H9 (cell line): Measurements from ENCODE around the gene MBP. TPM values are rescaled to one million over a fixed set of nuclear protein-coding genes. Genes with fewer than 3 reads are reported as not detected.

Experiments
- DNase-seq: peaks from one replicate; pipeline ENCODE4 v3.0.0-alpha.2; 2017
- H2AFZ ChIP-seq: one replicate; pipeline ENCODE4 v1.6.1; 2013; ENCODE audit warnings: mild to moderate bottlenecking, low read length, control low read depth, moderate library complexity
- H2AK5ac ChIP-seq: 2 replicates; pipeline ENCODE4 v1.6.1; 2013; ENCODE audit warnings: low read length, control low read depth, mixed read lengths; ENCODE audit not compliant: insufficient read length
- H2BK120ac ChIP-seq: one replicate; pipeline ENCODE4 v1.6.1; 2013; ENCODE audit warnings: low read depth, mild to moderate bottlenecking, low read length, control low read depth, inconsistent platforms; ENCODE audit not compliant: poor library complexity, severe bottlenecking
- H2BK12ac ChIP-seq: 2 replicates; pipeline ENCODE4 v1.6.1; 2013; ENCODE audit warnings: low read length, control low read depth, mixed read lengths, low read depth; ENCODE audit not compliant: insufficient read length
- H2BK15ac ChIP-seq: 2 replicates; pipeline ENCODE4 v1.6.1; 2013; ENCODE audit warnings: low read depth, low read length, control low read depth
- H2BK20ac ChIP-seq: one replicate; pipeline ENCODE4 v1.6.1; 2013; ENCODE audit warnings: low read depth, mild to moderate bottlenecking, low read length, control low read depth, inconsistent platforms; ENCODE audit not compliant: poor library complexity, severe bottlenecking
- H2BK5ac ChIP-seq: 2 replicates; pipeline ENCODE4 v1.6.1; 2013; ENCODE audit warnings: low read length, control low read depth, mixed read lengths; ENCODE audit not compliant: insufficient read length
- H3K14ac ChIP-seq: 2 replicates; pipeline ENCODE4 v1.6.1; 2013; ENCODE audit warnings: low read length, control low read depth; ENCODE audit not compliant: insufficient read depth
- H3K18ac ChIP-seq: 2 replicates; pipeline ENCODE4 v1.6.1; 2013; ENCODE audit warnings: low read depth, mild to moderate bottlenecking, mixed read lengths, low read length, control low read depth; ENCODE audit not compliant: insufficient read length
- H3K23ac ChIP-seq: 2 replicates; pipeline ENCODE4 v1.6.1; 2013; ENCODE audit warnings: low read length, control low read depth, mixed read lengths, low read depth; ENCODE audit not compliant: insufficient read length
- H3K23me2 ChIP-seq: 2 replicates; pipeline ENCODE4 v1.6.1; 2013; ENCODE audit warnings: low read depth, mild to moderate bottlenecking, mixed read lengths, low read length, control low read depth; ENCODE audit not compliant: insufficient read length, poor library complexity, severe bottlenecking
- H3K27ac ChIP-seq: 2 replicates; pipeline ENCODE4 v1.5.1; 2013; ENCODE audit warnings: low read length, control low read depth, mixed read lengths, low read depth; ENCODE audit not compliant: insufficient read length
- H3K27me3 ChIP-seq: 2 replicates; pipeline ENCODE4 v1.6.1; 2013; ENCODE audit warnings: low read length, control low read depth, inconsistent platforms; ENCODE audit not compliant: insufficient read depth
- H3K4ac ChIP-seq: 2 replicates; pipeline ENCODE4 v1.6.1; 2013; ENCODE audit warnings: low read depth, mild to moderate bottlenecking, control low read depth, inconsistent platforms, low read length, moderate library complexity
- H3K4me1 ChIP-seq: 2 replicates; pipeline ENCODE4 v1.6.1; 2013; ENCODE audit warnings: low read length, control low read depth, inconsistent platforms; ENCODE audit not compliant: insufficient read depth
- H3K4me2 ChIP-seq: 2 replicates; pipeline ENCODE4 v1.6.1; 2013; ENCODE audit warnings: low read length, control low read depth, mixed read lengths; ENCODE audit not compliant: insufficient read length, insufficient read depth
- H3K56ac ChIP-seq: 2 replicates; pipeline ENCODE4 v1.6.1; 2013; ENCODE audit warnings: low read depth, mild to moderate bottlenecking, mixed read lengths, low read length, control low read depth; ENCODE audit not compliant: insufficient read length
- H3K79me1 ChIP-seq: 2 replicates; pipeline ENCODE4 v1.6.1; 2013; ENCODE audit warnings: low read depth, mild to moderate bottlenecking, moderate library complexity, low read length, control low read depth, inconsistent platforms; ENCODE audit not compliant: insufficient read depth, poor library complexity, severe bottlenecking
- H3K79me2 ChIP-seq: 2 replicates; pipeline ENCODE4 v1.6.1; 2013; ENCODE audit warnings: low read length, control low read depth, inconsistent platforms; ENCODE audit not compliant: insufficient read depth
- H3K9ac ChIP-seq: 2 replicates; pipeline ENCODE4 v1.6.1; 2013; ENCODE audit warnings: low read length, control low read depth, mixed read lengths; ENCODE audit not compliant: insufficient read length; ENCODE audit errors: extremely low read depth
- H3K9me3 ChIP-seq: one replicate; pipeline ENCODE4 v1.6.1; 2013; ENCODE audit warnings: low read depth, low read length, inconsistent platforms; ENCODE audit not compliant: control insufficient read depth
- H3T11ph ChIP-seq: one replicate; pipeline ENCODE4 v1.6.1; 2013; ENCODE audit warnings: mild to moderate bottlenecking, low read length, control low read depth, inconsistent platforms
- H4K20me1 ChIP-seq: one replicate; pipeline ENCODE4 v1.6.1; 2013; ENCODE audit not compliant: control insufficient read depth, insufficient read length, insufficient read depth
- H4K5ac ChIP-seq: 2 replicates; pipeline ENCODE4 v1.6.1; 2013; ENCODE audit warnings: low read depth, mild to moderate bottlenecking, mixed read lengths, low read length, control low read depth; ENCODE audit not compliant: insufficient read length
- H4K8ac ChIP-seq: replicated peaks from 2 replicates; pipeline ENCODE4 v1.6.1; 2013; ENCODE audit warnings: low read length, control low read depth, mixed read lengths, low read depth; ENCODE audit not compliant: insufficient read length
- H4K91ac ChIP-seq: 2 replicates; pipeline ENCODE4 v1.6.1; 2013; ENCODE audit warnings: low read depth, mild to moderate bottlenecking, moderate library complexity, mixed read lengths, low read length, control low read depth; ENCODE audit not compliant: insufficient read length
- H3K27ac Mint-ChIP-seq, 3 experiments: 2 replicates in 2 of 3; 3 replicates in 1 of 3; pipeline ENCODE4 v1.8.0; 2020 to 2021; ENCODE audit warnings: mixed read lengths in 3 of 3, mild to moderate bottlenecking in 1 of 3, moderate library complexity in 1 of 3
- H3K27me3 Mint-ChIP-seq: 2 replicates; pipeline ENCODE4 v1.8.0; 2021; ENCODE audit warnings: low read depth, mild to moderate bottlenecking, moderate library complexity, mixed read lengths
- H3K36me3 Mint-ChIP-seq, 3 experiments: 2 replicates in 2 of 3; 3 replicates in 1 of 3; pipeline ENCODE4 v1.8.0; 2020 to 2021; ENCODE audit warnings: low read depth in 3 of 3, mixed read lengths in 3 of 3; ENCODE audit not compliant: insufficient read depth in 1 of 3
- H3K4me1 Mint-ChIP-seq, 2 experiments: 2 replicates each; pipeline ENCODE4 v1.8.0; 2020; ENCODE audit warnings: mixed read lengths in 2 of 2
- H3K4me3 Mint-ChIP-seq, 2 experiments: 2 replicates in 1 of 2; 3 replicates in 1 of 2; pipeline ENCODE4 v1.8.0; 2020 to 2021; ENCODE audit warnings: mild to moderate bottlenecking in 2 of 2, mixed read lengths in 2 of 2, moderate library complexity in 1 of 2
- H3K9me3 Mint-ChIP-seq, 2 experiments: 2 replicates in 1 of 2; 3 replicates in 1 of 2; pipeline ENCODE4 v1.8.0; 2020; ENCODE audit warnings: mild to moderate bottlenecking in 2 of 2, mixed read lengths in 2 of 2, moderate library complexity in 1 of 2
- WGBS: extraction: QIAGEN DNeasy Blood & Tissue Kit; methylation state at CpG from one replicate; pipeline ENCODE4 v1.1.7; 2013; ENCODE audit warnings: missing lambda C conversion rate, low lambda C conversion rate, mixed read lengths; ENCODE audit not compliant: insufficient read length; ENCODE audit errors: extremely low coverage; 5-methylcytosine and 5-hydroxymethylcytosine counted together
- total RNA-seq: library from RNA; stranded (reverse); gene quantifications from 2 replicates; pipeline ENCODE4 v1.2.1, GENCODE V29; 2021
- TF ChIP-seq, protein P1 (sequence below): fragments of 200-600 bp; sonication (generic); conservative IDR thresholded peaks from 3 replicates; pipeline ENCODE4 v1.8.0; 2021; ENCODE audit warnings: antibody characterized with exemption, mild to moderate bottlenecking

MBP gene
- total RNA-seq, 1 experiment from 2014 or later: 8.6 TPM

DNA sequence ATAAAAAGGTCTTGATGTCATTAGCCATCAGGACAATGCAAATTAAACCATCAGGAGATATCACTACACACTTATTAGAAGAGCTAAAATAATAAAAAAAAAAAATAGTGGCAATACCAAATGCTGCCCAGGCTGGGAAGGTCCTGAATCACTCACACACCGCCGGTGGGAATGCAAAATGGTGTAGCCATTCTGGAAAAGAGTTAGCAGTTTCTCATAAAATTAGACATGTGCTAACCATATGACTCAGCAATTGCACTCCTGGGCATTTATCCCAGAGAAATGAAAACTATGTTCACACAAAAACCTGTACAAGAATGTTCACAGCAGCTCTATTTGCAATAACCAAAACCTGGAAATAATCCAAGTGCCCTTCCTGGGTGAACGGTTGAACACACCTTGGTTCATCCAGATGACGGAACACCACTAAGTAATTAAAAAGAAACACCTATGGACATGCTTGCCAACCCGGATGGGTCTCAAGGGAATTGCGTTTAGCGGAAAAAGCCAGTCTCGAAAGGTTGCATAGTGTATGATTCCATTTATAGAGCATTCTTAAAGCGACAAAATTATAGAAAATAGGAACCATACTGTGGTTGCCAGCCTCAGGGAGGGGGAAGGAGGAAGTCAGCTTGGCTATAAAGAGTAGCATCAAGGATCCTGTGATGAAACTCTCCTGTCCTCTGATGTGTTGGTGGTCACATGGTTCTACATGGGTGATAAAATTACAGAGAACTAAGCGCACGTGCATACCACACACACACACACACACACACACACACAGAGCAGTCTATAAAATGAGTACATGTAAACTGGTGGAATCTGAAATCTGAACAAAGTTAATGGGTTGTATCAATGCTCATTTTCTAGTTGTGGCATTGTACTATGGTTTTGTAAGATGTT, 4.6 kb downstream of the MBP start:
- H3K79me1 ChIP-seq: no peaks in the 10 kb centered on the region
- H3K9me3 ChIP-seq: no peaks in the 10 kb centered on the region
- H3K14ac ChIP-seq: no peak overlapping the region
- H4K20me1 ChIP-seq: no peaks in the 10 kb centered on the region
- no peak overlapping the region for H3K27ac ChIP-seq
- H3K4me3 Mint-ChIP-seq: no peak overlapping the region
- no peak overlapping the region for H2AFZ ChIP-seq
- H3K36me3 Mint-ChIP-seq: peaks cover 0 to 2% (median 0%) of the 10 kb centered on the region in 3 experiments; a peak in 2 of 7 replicates
- H3K23me2 ChIP-seq: peaks cover 12% of the 10 kb centered on the region
- no peak overlapping the region for H2BK120ac ChIP-seq
- no peak overlapping the region for H2BK12ac ChIP-seq
- no peak overlapping the region for H2BK5ac ChIP-seq
- no peak overlapping the region for H3K23ac ChIP-seq
- TF ChIP-seq, protein P1, sequence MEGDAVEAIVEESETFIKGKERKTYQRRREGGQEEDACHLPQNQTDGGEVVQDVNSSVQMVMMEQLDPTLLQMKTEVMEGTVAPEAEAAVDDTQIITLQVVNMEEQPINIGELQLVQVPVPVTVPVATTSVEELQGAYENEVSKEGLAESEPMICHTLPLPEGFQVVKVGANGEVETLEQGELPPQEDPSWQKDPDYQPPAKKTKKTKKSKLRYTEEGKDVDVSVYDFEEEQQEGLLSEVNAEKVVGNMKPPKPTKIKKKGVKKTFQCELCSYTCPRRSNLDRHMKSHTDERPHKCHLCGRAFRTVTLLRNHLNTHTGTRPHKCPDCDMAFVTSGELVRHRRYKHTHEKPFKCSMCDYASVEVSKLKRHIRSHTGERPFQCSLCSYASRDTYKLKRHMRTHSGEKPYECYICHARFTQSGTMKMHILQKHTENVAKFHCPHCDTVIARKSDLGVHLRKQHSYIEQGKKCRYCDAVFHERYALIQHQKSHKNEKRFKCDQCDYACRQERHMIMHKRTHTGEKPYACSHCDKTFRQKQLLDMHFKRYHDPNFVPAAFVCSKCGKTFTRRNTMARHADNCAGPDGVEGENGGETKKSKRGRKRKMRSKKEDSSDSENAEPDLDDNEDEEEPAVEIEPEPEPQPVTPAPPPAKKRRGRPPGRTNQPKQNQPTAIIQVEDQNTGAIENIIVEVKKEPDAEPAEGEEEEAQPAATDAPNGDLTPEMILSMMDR: no peak
- no peak for DNase-seq
- no CpG with 5 or more reads among the region's 11 CpGs for WGBS
- no peak overlapping the region for H3K9ac ChIP-seq
- H3K18ac ChIP-seq: no peak overlapping the region
- no peak overlapping the region for H3K56ac ChIP-seq
- no peak overlapping the region for H3T11ph ChIP-seq
- H4K8ac ChIP-seq: no peak overlapping the region
- no peak overlapping the region; a peak in 1 of 7 replicates for H3K27ac Mint-ChIP-seq
- no peak overlapping the region for H4K91ac ChIP-seq
- peaks cover 6% of the 10 kb centered on the region; the same call in 1 of the 2 replicates for H3K4me1 ChIP-seq
- no peaks in the 10 kb centered on the region; a peak in 1 of 5 replicates for H3K9me3 Mint-ChIP-seq
- H2BK20ac ChIP-seq: no peak overlapping the region
- H3K27me3 ChIP-seq: no peaks in the 10 kb centered on the region; the same call in 1 of the 2 replicates
- H3K4ac ChIP-seq: no peak overlapping the region
- H3K79me2 ChIP-seq: peaks cover 2% of the 10 kb centered on the region; the same call in 1 of the 2 replicates
- no peak overlapping the region for H3K4me2 ChIP-seq
- H2AK5ac ChIP-seq: no peak overlapping the region
- no peak overlapping the region for H4K5ac ChIP-seq
- H3K27me3 Mint-ChIP-seq: peaks cover 17% of the 10 kb centered on the region
- H3K4me1 Mint-ChIP-seq: peaks cover 22 to 27% of the 10 kb centered on the region in 2 experiments
- H2BK15ac ChIP-seq: no peak overlapping the region
